Measurements from ENCODE around the gene MASTL. TPM values are rescaled to one million over a fixed set of nuclear protein-coding genes. Genes with fewer than 3 reads are reported as not detected.

The MASTL gene
- total RNA-seq, 1 donor from 2014 or later, result 7.7 TPM

DNA sequence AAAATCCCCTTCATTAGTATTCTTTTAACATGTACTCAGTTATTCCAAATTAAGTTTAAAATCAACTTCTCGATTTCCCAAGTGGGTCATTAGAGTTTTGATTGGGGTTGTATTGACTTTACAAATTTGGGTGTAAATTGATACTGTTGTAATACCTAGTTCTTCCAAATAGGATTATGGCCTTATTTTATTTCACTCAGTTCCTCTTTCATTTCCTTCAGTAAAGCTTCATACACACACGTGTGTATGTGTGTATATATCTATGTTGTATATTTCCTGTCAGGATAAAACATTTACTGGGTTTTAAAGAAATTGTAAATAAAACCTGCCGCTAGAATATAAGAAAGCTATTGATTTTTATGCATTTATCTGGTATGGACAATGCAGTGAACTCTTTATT, 16.9 kb upstream of the MASTL start:
- Histone ChIP-seq H3K27ac (ENCODE audit: low read depth, low read length) (no peak overlapping the region), H3K79me2 (ENCODE audit: insufficient read depth, low read length) (peaks cover 31% of the 10 kb centered on the region), H3K36me3 (ENCODE audit: insufficient read depth, low read length) (peaks cover 51% of the 10 kb centered on the region), H3K4me1 (ENCODE audit: insufficient read depth, low read length) (no peaks in the 10 kb centered on the region), H3K4me2 (ENCODE audit: low read length) (no peak overlapping the region), H4K20me1 (ENCODE audit: insufficient read depth, low read length) (peaks cover 10% of the 10 kb centered on the region), H2AFZ (ENCODE audit: low read depth, low read length) (no peak overlapping the region), H3K9ac (ENCODE audit: low read length) (no peak overlapping the region), H3K27me3 (ENCODE audit: insufficient read depth, low read length) (no peaks in the 10 kb centered on the region), H3K9me3 (ENCODE audit: insufficient read depth, low read depth, low read length) (no peaks in the 10 kb centered on the region), H3K4me3 (ENCODE audit: insufficient read depth, low read depth, low read length) (no peak overlapping the region)
- Mint-ChIP-seq H3K4me3 (ENCODE audit: unreplicated experiment) (no peak overlapping the region), H3K36me3 (ENCODE audit: low read depth, unreplicated experiment) (no peaks in the 10 kb centered on the region), H3K9me3 (ENCODE audit: unreplicated experiment) (no peaks in the 10 kb centered on the region), H3K4me1 (ENCODE audit: low read depth, unreplicated experiment) (no peaks in the 10 kb centered on the region), H3K27ac (ENCODE audit: unreplicated experiment) (no peak overlapping the region), H3K27me3 (ENCODE audit: low read depth, unreplicated experiment) (no peaks in the 10 kb centered on the region)
- no peak for DNase-seq (ENCODE audit: low read depth)
- FAIRE-seq, result no peak
- TF ChIP-seq, protein P1, sequence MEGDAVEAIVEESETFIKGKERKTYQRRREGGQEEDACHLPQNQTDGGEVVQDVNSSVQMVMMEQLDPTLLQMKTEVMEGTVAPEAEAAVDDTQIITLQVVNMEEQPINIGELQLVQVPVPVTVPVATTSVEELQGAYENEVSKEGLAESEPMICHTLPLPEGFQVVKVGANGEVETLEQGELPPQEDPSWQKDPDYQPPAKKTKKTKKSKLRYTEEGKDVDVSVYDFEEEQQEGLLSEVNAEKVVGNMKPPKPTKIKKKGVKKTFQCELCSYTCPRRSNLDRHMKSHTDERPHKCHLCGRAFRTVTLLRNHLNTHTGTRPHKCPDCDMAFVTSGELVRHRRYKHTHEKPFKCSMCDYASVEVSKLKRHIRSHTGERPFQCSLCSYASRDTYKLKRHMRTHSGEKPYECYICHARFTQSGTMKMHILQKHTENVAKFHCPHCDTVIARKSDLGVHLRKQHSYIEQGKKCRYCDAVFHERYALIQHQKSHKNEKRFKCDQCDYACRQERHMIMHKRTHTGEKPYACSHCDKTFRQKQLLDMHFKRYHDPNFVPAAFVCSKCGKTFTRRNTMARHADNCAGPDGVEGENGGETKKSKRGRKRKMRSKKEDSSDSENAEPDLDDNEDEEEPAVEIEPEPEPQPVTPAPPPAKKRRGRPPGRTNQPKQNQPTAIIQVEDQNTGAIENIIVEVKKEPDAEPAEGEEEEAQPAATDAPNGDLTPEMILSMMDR (IDR thresholded peaks at IDR 0.05; ENCODE audit: insufficient read depth, low read depth, low read length), result no peak
- TF ChIP-seq EZH2 (IDR thresholded peaks at IDR 0.05; ENCODE audit: insufficient read depth, low read length), result no peak

DNA sequence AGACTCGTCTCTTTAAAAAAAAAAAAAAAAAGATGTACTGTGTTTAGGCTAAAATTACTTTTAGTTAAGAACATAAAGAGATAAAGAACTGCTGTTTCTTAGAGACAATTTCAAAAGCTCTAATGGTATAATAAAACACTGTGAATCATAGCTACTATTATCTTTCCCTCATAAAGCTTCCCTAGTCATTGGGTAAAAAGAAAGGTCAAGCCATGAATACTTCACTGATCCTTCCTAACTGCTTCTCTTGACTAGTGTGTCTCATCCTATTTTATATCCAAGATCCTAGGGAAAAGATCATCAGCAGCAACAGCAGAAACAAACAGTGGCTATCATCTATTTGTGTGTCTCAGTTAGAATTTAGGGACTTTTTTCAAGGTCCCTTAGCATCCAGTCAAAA, 11.5 kb upstream of the MASTL start:
- no peak overlapping the region for H3K4me3 ChIP-seq (ENCODE audit: insufficient read depth, low read depth, low read length)
- Mint-ChIP-seq H3K27ac (ENCODE audit: unreplicated experiment) (no peak overlapping the region), H3K27me3 (ENCODE audit: low read depth, unreplicated experiment) (no peaks in the 10 kb centered on the region), H3K4me1 (ENCODE audit: low read depth, unreplicated experiment) (no peaks in the 10 kb centered on the region), H3K9me3 (ENCODE audit: unreplicated experiment) (no peaks in the 10 kb centered on the region), H3K36me3 (ENCODE audit: low read depth, unreplicated experiment) (peaks cover 8% of the 10 kb centered on the region), H3K4me3 (ENCODE audit: unreplicated experiment) (no peak overlapping the region)
- peaks cover 61% of the 10 kb centered on the region for H3K36me3 ChIP-seq (ENCODE audit: insufficient read depth, low read length)
- DNase-seq (ENCODE audit: low read depth), result no peak
- H3K9ac ChIP-seq (ENCODE audit: low read length), result no peak overlapping the region
- TF ChIP-seq, protein P1 (IDR thresholded peaks at IDR 0.05; ENCODE audit: insufficient read depth, low read depth, low read length), result no peak
- H3K9me3 ChIP-seq (ENCODE audit: insufficient read depth, low read depth, low read length), result no peaks in the 10 kb centered on the region
- no peak overlapping the region for H3K4me2 ChIP-seq (ENCODE audit: low read length)
- FAIRE-seq, result no peak
- no peaks in the 10 kb centered on the region for H3K4me1 ChIP-seq (ENCODE audit: insufficient read depth, low read length)
- H3K27me3 ChIP-seq (ENCODE audit: insufficient read depth, low read length), result no peaks in the 10 kb centered on the region
- no peak overlapping the region for H3K27ac ChIP-seq (ENCODE audit: low read depth, low read length)
- peaks cover 68% of the 10 kb centered on the region for H3K79me2 ChIP-seq (ENCODE audit: insufficient read depth, low read length)
- peaks cover 33% of the 10 kb centered on the region for H4K20me1 ChIP-seq (ENCODE audit: insufficient read depth, low read length)
- no peak overlapping the region for H2AFZ ChIP-seq (ENCODE audit: low read depth, low read length)

DNA sequence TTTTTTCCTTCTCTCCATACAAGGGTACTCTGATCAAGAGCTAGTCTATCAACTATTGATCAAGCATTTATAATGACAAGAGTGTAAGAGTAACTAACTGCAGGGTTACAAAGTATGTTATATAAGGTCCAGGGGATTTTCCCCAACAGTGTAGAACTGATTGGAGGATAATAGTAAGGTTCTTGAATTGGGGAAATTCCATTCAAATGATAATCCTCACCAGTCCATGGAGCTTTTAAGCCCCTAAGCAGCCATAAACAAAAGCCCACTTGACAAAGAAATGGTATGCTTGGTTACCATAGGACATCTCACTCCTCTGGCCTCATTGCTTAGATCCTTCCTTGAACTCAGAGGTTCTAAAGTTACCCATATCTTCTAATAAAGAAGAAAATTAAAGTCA, 9.2 kb upstream of the MASTL start:
- no peak overlapping the region for H3K27ac Mint-ChIP-seq (ENCODE audit: unreplicated experiment)
- Histone ChIP-seq H3K4me1 (ENCODE audit: insufficient read depth, low read length) (peaks cover 2% of the 10 kb centered on the region), H2AFZ (ENCODE audit: low read depth, low read length) (no peak overlapping the region), H3K27ac (ENCODE audit: low read depth, low read length) (no peak overlapping the region), H3K9ac (ENCODE audit: low read length) (no peak overlapping the region), H3K4me2 (ENCODE audit: low read length) (no peak overlapping the region), H3K79me2 (ENCODE audit: insufficient read depth, low read length) (peaks cover 88% of the 10 kb centered on the region), H4K20me1 (ENCODE audit: insufficient read depth, low read length) (peaks cover 56% of the 10 kb centered on the region), H3K36me3 (ENCODE audit: insufficient read depth, low read length) (peaks cover 53% of the 10 kb centered on the region), H3K27me3 (ENCODE audit: insufficient read depth, low read length) (no peaks in the 10 kb centered on the region), H3K9me3 (ENCODE audit: insufficient read depth, low read depth, low read length) (no peaks in the 10 kb centered on the region), H3K4me3 (ENCODE audit: insufficient read depth, low read depth, low read length) (no peak overlapping the region)
- TF ChIP-seq, protein P1 (IDR thresholded peaks at IDR 0.05; ENCODE audit: insufficient read depth, low read depth, low read length), result no peak
- TF ChIP-seq EZH2 (IDR thresholded peaks at IDR 0.05; ENCODE audit: insufficient read depth, low read length), result no peak
- H3K4me1 Mint-ChIP-seq (ENCODE audit: low read depth, unreplicated experiment), result peaks cover 2% of the 10 kb centered on the region
- peaks cover 8% of the 10 kb centered on the region for H3K36me3 Mint-ChIP-seq (ENCODE audit: low read depth, unreplicated experiment)
- H3K9me3 Mint-ChIP-seq (ENCODE audit: unreplicated experiment), result no peaks in the 10 kb centered on the region
- FAIRE-seq (no peak), DNase-seq (ENCODE audit: low read depth) (no peak)
- H3K27me3 Mint-ChIP-seq (ENCODE audit: low read depth, unreplicated experiment), result no peaks in the 10 kb centered on the region
- no peak overlapping the region for H3K4me3 Mint-ChIP-seq (ENCODE audit: unreplicated experiment)
